Loucy (cell line): Measurements from ENCODE around the gene JKAMP.

ENCODE experiments used
- H2AFZ ChIP-seq: fragments of 200-600 bp; sonication (generic); 2 replicates; pipeline ENCODE4 v1.6.0; 2016; ENCODE audit warnings: antibody characterized with exemption, mild to moderate bottlenecking, low read length, moderate library complexity
- H3F3A ChIP-seq: fragments of 200-600 bp; 2 replicates; pipeline ENCODE4 v1.6.0; 2016; ENCODE audit warnings: antibody characterized with exemption, low read depth, mild to moderate bottlenecking
- H3K27me3 ChIP-seq: fragments of 200-600 bp; sonication (generic); 2 replicates; pipeline ENCODE4 v1.6.1; 2014; ENCODE audit warnings: low read length, mild to moderate bottlenecking; ENCODE audit not compliant: insufficient read depth, poor library complexity, severe bottlenecking
- H3K36me3 ChIP-seq: fragments of 200-600 bp; sonication (generic); 2 replicates; pipeline ENCODE4 v1.6.1; 2016; ENCODE audit warnings: low read length; ENCODE audit not compliant: insufficient read depth
- H3K4me1 ChIP-seq: fragments of 200-600 bp; sonication (generic); 2 replicates; pipeline ENCODE4 v1.5.1; 2014; ENCODE audit warnings: low read length, mild to moderate bottlenecking; ENCODE audit not compliant: insufficient read depth, poor library complexity, severe bottlenecking
- H3K4me2 ChIP-seq: fragments of 200-600 bp; sonication (generic); 2 replicates; pipeline ENCODE4 v1.6.0; 2014; ENCODE audit warnings: antibody characterized with exemption, low read length, low read depth, mild to moderate bottlenecking; ENCODE audit not compliant: poor library complexity, severe bottlenecking
- H3K4me3 ChIP-seq: fragments of 200-600 bp; sonication (generic); 2 replicates; pipeline ENCODE4 v1.5.1; 2014; ENCODE audit warnings: low read length, mild to moderate bottlenecking, mixed read lengths; ENCODE audit not compliant: poor library complexity, severe bottlenecking
- H3K79me2 ChIP-seq: fragments of 200-600 bp; sonication (generic); 2 replicates; pipeline ENCODE4 v1.6.1; 2014; ENCODE audit warnings: low read length; ENCODE audit not compliant: insufficient read depth
- H3K9ac ChIP-seq: fragments of 200-600 bp; sonication (generic); 2 replicates; pipeline ENCODE4 v1.6.0; 2014; ENCODE audit warnings: mild to moderate bottlenecking, low read depth, low read length, moderate library complexity; ENCODE audit not compliant: poor library complexity, severe bottlenecking
- H3K9me2 ChIP-seq: fragments of 200-600 bp; sonication (generic); replicated peaks from 2 replicates; pipeline ENCODE4 v1.6.1; 2016; ENCODE audit warnings: low read depth, low read length, mixed read lengths
- H3K9me3 ChIP-seq: fragments of 200-600 bp; sonication (generic); 2 replicates; pipeline ENCODE4 v1.6.1; 2014; ENCODE audit warnings: mild to moderate bottlenecking, antibody characterized with exemption, low read length, low read depth; ENCODE audit not compliant: insufficient read depth
- H4K20me1 ChIP-seq: fragments of 200-600 bp; sonication (generic); 2 replicates; pipeline ENCODE4 v1.6.0; 2014; ENCODE audit warnings: antibody characterized with exemption, low read length, mild to moderate bottlenecking; ENCODE audit not compliant: insufficient read depth, poor library complexity, severe bottlenecking
- CTCF ChIP-seq: fragments of 200-600 bp; sonication (generic); conservative IDR thresholded peaks from 2 replicates; pipeline ENCODE4 v1.5.1; 2014; ENCODE audit warnings: mild to moderate bottlenecking, antibody characterized with exemption, low read length
- EZH2phosphoT487 ChIP-seq: fragments of 200-600 bp; IDR thresholded peaks from 2 replicates; pipeline ENCODE4 v1.6.1; 2018; ENCODE audit warnings: antibody characterized with exemption, mild to moderate bottlenecking, moderate library complexity, borderline replicate concordance

JKAMP gene

GRCh38 chr14:59537476-59537875 lies 53.2 kb downstream of the JKAMP start:
- Histone ChIP-seq H3K36me3 (no peaks in the 10 kb centered on the region), H3K79me2 (no peaks in the 10 kb centered on the region), H3F3A (no peaks in the 10 kb centered on the region), H3K27me3 (no peaks in the 10 kb centered on the region), H3K4me3 (no peak overlapping the region), H4K20me1 (no peaks in the 10 kb centered on the region), H3K9me2 (no peaks in the 10 kb centered on the region), H3K4me2 (no peak overlapping the region), H2AFZ (no peak overlapping the region), H3K9ac (no peak overlapping the region), H3K4me1 (no peaks in the 10 kb centered on the region), H3K9me3 (no peaks in the 10 kb centered on the region)
- TF ChIP-seq CTCF = no peak
- TF ChIP-seq EZH2phosphoT487 = no peak

GRCh38 chr14:59538936-59539335 lies 54.6 kb downstream of the JKAMP start:
- TF ChIP-seq EZH2phosphoT487 = no peak
- TF ChIP-seq CTCF = no peak
- H2AFZ ChIP-seq = no peak overlapping the region
- H3K79me2 ChIP-seq = no peaks in the 10 kb centered on the region

GRCh38 chr14:59540852-59541251 lies 56.5 kb downstream of the JKAMP start:
- Histone ChIP-seq H3K9me3 (no peaks in the 10 kb centered on the region), H3K4me2 (no peak overlapping the region), H3K4me3 (no peak overlapping the region), H2AFZ (no peak overlapping the region), H3K79me2 (no peaks in the 10 kb centered on the region), H3K36me3 (no peaks in the 10 kb centered on the region), H4K20me1 (no peaks in the 10 kb centered on the region), H3K9ac (no peak overlapping the region), H3K4me1 (no peaks in the 10 kb centered on the region), H3K9me2 (no peaks in the 10 kb centered on the region), H3K27me3 (no peaks in the 10 kb centered on the region), H3F3A (no peaks in the 10 kb centered on the region)
- TF ChIP-seq EZH2phosphoT487 = no peak
- no peak for TF ChIP-seq CTCF

More at GRCh38 chr14:59538936-59539335, 54.6 kb downstream of the JKAMP start:
- Histone ChIP-seq H3K4me2 (no peak overlapping the region), H3K27me3 (no peaks in the 10 kb centered on the region), H3F3A (no peaks in the 10 kb centered on the region), H3K9me3 (no peaks in the 10 kb centered on the region), H3K9ac (no peak overlapping the region), H3K9me2 (no peaks in the 10 kb centered on the region), H3K4me1 (no peaks in the 10 kb centered on the region), H3K4me3 (no peak overlapping the region), H3K36me3 (no peaks in the 10 kb centered on the region), H4K20me1 (no peaks in the 10 kb centered on the region)
